ENCODE results near the gene TATDN2. TPM values are rescaled to one million over a fixed set of nuclear protein-coding genes. Genes with fewer than 3 reads are reported as not detected.
"Not testable (repeated sequence)": the region's sequence is repeated elsewhere in the genome, so short reads cannot be mapped to it uniquely, and the experiment has no call there.

TATDN2 gene
- total RNA-seq, 1 experiment from 2014 or later: 22.6 TPM

- H3K36me3 ChIP-seq: peaks cover 18% of the 10 kb centered on the region
- not testable (repeated sequence) for H3K4me3 ChIP-seq; H3K27me3 ChIP-seq; H3K4me1 ChIP-seq; H3K9me3 ChIP-seq (replicated peaks); H3K27ac ChIP-seq; DNase-seq
These were observed 24.2 kb downstream of the TATDN2 start for GRCh38 chr3:10272476-10272875.

- H3K4me1 ChIP-seq: no peaks in the 10 kb centered on the region
- no peaks in the 10 kb centered on the region for H3K27me3 ChIP-seq
- no peak overlapping the region for H3K4me3 ChIP-seq
- no peak overlapping the region for H3K27ac ChIP-seq
- no peak for DNase-seq
- H3K9me3 ChIP-seq (replicated peaks): no peaks in the 10 kb centered on the region
- peaks cover 18% of the 10 kb centered on the region for H3K36me3 ChIP-seq
These were observed 24.7 kb downstream of the TATDN2 start for GRCh38 chr3:10272977-10273376.

- Histone ChIP-seq H3K36me3 (peaks cover 16% of the 10 kb centered on the region), H3K4me1 (no peaks in the 10 kb centered on the region), H3K4me3 (no peak overlapping the region), H3K27ac (no peak overlapping the region), H3K9me3 (replicated peaks) (no peaks in the 10 kb centered on the region), H3K27me3 (no peaks in the 10 kb centered on the region)
- DNase-seq: no peak
These were observed 25.5 kb downstream of the TATDN2 start for GRCh38 chr3:10273702-10274305.

- Histone ChIP-seq H3K4me1 (no peaks in the 10 kb centered on the region), H3K4me3 (no peak overlapping the region), H3K36me3 (peaks cover 15% of the 10 kb centered on the region), H3K27ac (no peak overlapping the region), H3K27me3 (no peaks in the 10 kb centered on the region), H3K9me3 (replicated peaks) (no peaks in the 10 kb centered on the region)
- DNase-seq: no peak
These were observed 26.3 kb downstream of the TATDN2 start for GRCh38 chr3:10274601-10275000.

DNA sequence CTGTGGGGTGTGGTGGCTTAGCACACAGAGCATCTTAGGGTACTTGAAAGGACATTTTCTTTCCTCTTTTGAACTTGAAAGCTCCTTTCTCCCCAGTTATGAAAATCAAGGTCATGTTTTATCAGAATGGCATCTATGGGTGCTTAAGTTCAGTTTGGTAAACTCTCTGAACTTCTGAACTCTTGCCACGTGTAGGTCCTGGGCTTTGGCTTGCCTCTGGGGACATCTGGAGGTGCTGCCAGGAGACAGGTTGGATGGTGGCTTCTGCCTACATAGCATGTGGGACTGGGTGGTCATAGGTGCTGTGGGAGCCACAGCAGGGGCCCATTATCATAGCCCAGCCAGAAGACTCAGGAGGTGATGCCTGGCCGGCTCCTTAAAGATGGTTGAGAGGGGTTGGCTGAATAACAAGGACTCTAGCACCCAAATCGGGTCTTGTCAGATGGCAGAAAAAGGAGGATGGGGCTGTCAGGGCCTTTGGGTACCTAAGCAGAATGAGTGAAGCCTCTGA, 28.9 kb downstream of the TATDN2 start:
- no peaks in the 10 kb centered on the region for H3K4me1 ChIP-seq
- no peak overlapping the region for H3K27ac ChIP-seq
- H3K27me3 ChIP-seq: no peaks in the 10 kb centered on the region
- DNase-seq: no peak
- H3K9me3 ChIP-seq (replicated peaks): no peaks in the 10 kb centered on the region
- no peak overlapping the region for H3K4me3 ChIP-seq
- H3K36me3 ChIP-seq: peaks cover 13% of the 10 kb centered on the region

GRCh38 chr3:10278501-10278900, 30.2 kb downstream of the TATDN2 start:
- Histone ChIP-seq H3K36me3 (peaks cover 7% of the 10 kb centered on the region), H3K9me3 (replicated peaks) (no peaks in the 10 kb centered on the region)
- DNase-seq: no peak

GRCh38 chr3:10279384-10280176, 31.3 kb downstream of the TATDN2 start:
- Histone ChIP-seq H3K9me3 (replicated peaks) (no peaks in the 10 kb centered on the region), H3K27ac (no peak overlapping the region), H3K36me3 (peaks cover 7% of the 10 kb centered on the region), H3K27me3 (no peaks in the 10 kb centered on the region), H3K4me3 (no peak overlapping the region), H3K4me1 (no peaks in the 10 kb centered on the region)
- no peak for DNase-seq

More at GRCh38 chr3:10278501-10278900, 30.2 kb downstream of the TATDN2 start:
- Histone ChIP-seq H3K4me1 (no peaks in the 10 kb centered on the region), H3K27me3 (no peaks in the 10 kb centered on the region), H3K4me3 (no peak overlapping the region), H3K27ac (no peak overlapping the region)

- H3K4me1 ChIP-seq: no peaks in the 10 kb centered on the region
- H3K36me3 ChIP-seq: peaks cover 7% of the 10 kb centered on the region
- no peak for DNase-seq
- H3K27me3 ChIP-seq: no peaks in the 10 kb centered on the region
- H3K4me3 ChIP-seq: no peak overlapping the region
- no peak overlapping the region for H3K27ac ChIP-seq
- no peaks in the 10 kb centered on the region for H3K9me3 ChIP-seq (replicated peaks)
These were observed 31.9 kb downstream of the TATDN2 start for GRCh38 chr3:10280177-10280529.

GRCh38 chr3:10280571-10280970, 32.3 kb downstream of the TATDN2 start:
- no peak overlapping the region for H3K4me3 ChIP-seq
- no peaks in the 10 kb centered on the region for H3K4me1 ChIP-seq
- peaks cover 7% of the 10 kb centered on the region for H3K36me3 ChIP-seq
- H3K9me3 ChIP-seq (replicated peaks): no peaks in the 10 kb centered on the region
- no peak overlapping the region for H3K27ac ChIP-seq
- H3K27me3 ChIP-seq: no peaks in the 10 kb centered on the region
- no peak for DNase-seq

DNA sequence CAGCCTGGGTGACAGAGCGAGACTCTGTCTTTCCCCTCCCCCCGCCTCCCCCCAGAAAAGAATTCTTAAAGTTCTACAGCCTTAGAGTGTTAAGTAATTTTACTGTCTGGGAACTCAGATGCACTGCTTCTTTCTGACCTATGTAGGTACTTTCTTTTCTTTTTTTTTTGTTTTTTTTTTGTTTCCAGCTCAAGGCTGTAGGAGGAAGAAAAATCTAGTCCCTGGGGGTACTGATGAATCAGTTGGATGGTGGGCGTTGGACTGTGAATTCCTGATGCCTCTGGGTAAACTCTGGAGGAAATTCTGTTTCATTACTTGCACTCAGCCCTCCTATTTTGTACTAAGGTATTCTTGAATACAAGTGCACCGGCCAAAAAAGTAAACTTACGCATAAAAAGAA, 33.7 kb downstream of the TATDN2 start:
- no peak for DNase-seq

DNA sequence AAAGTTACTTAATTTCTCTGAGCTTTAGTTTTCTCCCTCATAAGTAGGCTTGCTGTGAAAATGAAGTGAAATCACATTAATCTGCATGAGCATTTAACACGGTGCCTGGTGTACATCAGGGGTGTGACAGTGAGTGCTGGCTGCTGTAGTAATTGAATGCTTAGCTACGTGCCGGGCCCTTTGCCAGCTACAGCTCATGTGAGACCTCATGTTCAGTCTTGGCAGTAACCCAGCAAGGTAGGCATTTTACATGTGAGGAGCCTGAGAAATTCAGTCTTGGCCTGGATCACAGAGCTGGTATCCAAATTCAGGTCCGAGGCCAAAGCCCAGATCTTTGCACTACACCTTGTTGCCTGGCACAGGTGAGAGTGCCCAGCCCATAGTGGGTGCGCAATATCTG, 35.4 kb downstream of the TATDN2 start:
- Histone ChIP-seq H3K4me1 (no peaks in the 10 kb centered on the region), H3K27ac (no peak overlapping the region), H3K4me3 (no peak overlapping the region), H3K27me3 (no peaks in the 10 kb centered on the region), H3K9me3 (replicated peaks) (no peaks in the 10 kb centered on the region), H3K36me3 (peaks cover 7% of the 10 kb centered on the region; the same call in 1 of the 2 replicates)
- DNase-seq: no peak

More for the DNA sequence above, 33.7 kb downstream of the TATDN2 start:
- Histone ChIP-seq H3K27me3 (no peaks in the 10 kb centered on the region), H3K4me1 (no peaks in the 10 kb centered on the region), H3K9me3 (replicated peaks) (no peaks in the 10 kb centered on the region), H3K36me3 (peaks cover 7% of the 10 kb centered on the region), H3K4me3 (no peak overlapping the region), H3K27ac (no peak overlapping the region)

DNA sequence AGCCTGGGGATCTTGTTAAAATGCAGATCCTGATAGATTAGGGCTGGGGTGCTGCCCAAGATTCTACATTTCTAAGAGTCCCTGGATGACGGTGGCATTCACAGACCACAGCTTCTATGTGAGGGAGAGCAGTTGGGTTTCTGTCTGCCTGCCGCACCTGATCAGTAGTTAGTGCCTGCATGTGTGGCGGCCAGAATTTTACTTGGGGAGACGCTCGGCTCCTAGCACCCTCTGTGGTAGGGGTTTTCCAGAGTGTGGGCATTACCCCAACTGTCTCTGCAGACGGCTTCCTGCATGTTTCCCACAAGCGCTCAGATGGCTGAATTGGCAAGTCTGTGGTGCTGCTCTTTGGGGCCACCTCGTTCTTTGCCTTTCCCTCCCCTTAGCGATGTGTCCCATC, 36.2 kb downstream of the TATDN2 start:
- Histone ChIP-seq H3K9me3 (replicated peaks) (no peaks in the 10 kb centered on the region), H3K4me3 (no peak overlapping the region), H3K4me1 (no peaks in the 10 kb centered on the region), H3K27me3 (no peaks in the 10 kb centered on the region), H3K27ac (no peak overlapping the region), H3K36me3 (0 out of 2 replicates have a peak, but pooled peaks cover 7% of the 10 kb centered on the region)
- no peak for DNase-seq

- H3K27me3 ChIP-seq: no peaks in the 10 kb centered on the region
- no peaks in the 10 kb centered on the region for H3K9me3 ChIP-seq (replicated peaks)
- no peak for DNase-seq
- no peaks in the 10 kb centered on the region for H3K4me1 ChIP-seq
- H3K27ac ChIP-seq: no peak overlapping the region
- H3K36me3 ChIP-seq: 0 out of 2 replicates have a peak, but pooled peaks cover 5% of the 10 kb centered on the region
- H3K4me3 ChIP-seq: no peak overlapping the region
These were observed 37.2 kb downstream of the TATDN2 start for GRCh38 chr3:10285272-10286132.

GRCh38 chr3:10286133-10286524, 37.9 kb downstream of the TATDN2 start:
- Histone ChIP-seq H3K36me3 (0 out of 2 replicates have a peak, but pooled peaks cover 3% of the 10 kb centered on the region), H3K27me3 (no peaks in the 10 kb centered on the region), H3K9me3 (replicated peaks) (no peaks in the 10 kb centered on the region), H3K4me3 (no peak overlapping the region), H3K4me1 (no peaks in the 10 kb centered on the region), H3K27ac (no peak overlapping the region)
- DNase-seq: no peak
